PC-9 (cell line): Measurements from ENCODE around the gene CCBE1. TPM values are rescaled to one million over a fixed set of nuclear protein-coding genes. Genes with fewer than 3 reads are reported as not detected.

Experiments used
- BruUV-seq: library from RNA; stranded (reverse); fragments of 400-500 nt; replicated peaks from 2 replicates; lab custom pipeline; 2021; lab: Mats Ljungman, UMichigan
- CTCF ChIA-PET: fragments of 300-600 bp; sonication (Branson Sonifier 250); formaldehyde crosslinking; loops from one replicate; lab custom pipeline; 2022; ENCODE audit warnings: antibody characterized with exemption; lab: Charles Lee
- POLR2A ChIA-PET: fragments of 300-600 bp; sonication (Branson Sonifier 250); formaldehyde crosslinking; loops from one replicate; lab custom pipeline; 2022; ENCODE audit warnings: antibody characterized with exemption; ENCODE audit not compliant: unreplicated experiment; lab: Charles Lee
- DNase-seq, 2 experiments: peaks; one replicate each; pipeline versions ENCODE4 v3.0.0 to v3.0.0-alpha.2; 2015 to 2022; ENCODE audit warnings: mixed read lengths in 1 of 2
- H2AFZ ChIP-seq: fragments of 200-600 bp; sonication (generic); 2 replicates; pipeline ENCODE4 v1.8.1; 2017; ENCODE audit warnings: antibody characterized with exemption
- H3F3A ChIP-seq: fragments of 200-600 bp; sonication (generic); 2 replicates; pipeline ENCODE4 v1.8.1; 2017; ENCODE audit warnings: antibody characterized with exemption, mild to moderate bottlenecking, low read depth; ENCODE audit not compliant: insufficient read depth
- H3K27ac ChIP-seq: fragments of 200-600 bp; sonication (generic); 2 replicates; pipeline ENCODE4 v1.6.1; 2016; ENCODE audit warnings: mixed run types
- H3K27me3 ChIP-seq: fragments of 200-600 bp; sonication (generic); 2 replicates; pipeline ENCODE4 v1.6.1; 2016; ENCODE audit warnings: low read depth, mixed run types; ENCODE audit not compliant: insufficient read depth
- H3K36me3 ChIP-seq: fragments of 200-600 bp; sonication (generic); 2 replicates; pipeline ENCODE4 v1.6.1; 2016; ENCODE audit warnings: low read depth, mixed run types
- H3K4me1 ChIP-seq: fragments of 200-600 bp; sonication (generic); replicated peaks from 2 replicates; pipeline ENCODE4 v1.6.1; 2016; ENCODE audit warnings: mixed run types; ENCODE audit not compliant: insufficient read depth
- H3K4me2 ChIP-seq: fragments of 200-600 bp; sonication (generic); 2 replicates; pipeline ENCODE4 v1.6.1; 2017; ENCODE audit warnings: mixed run types
- H3K4me3 ChIP-seq: fragments of 200-600 bp; sonication (generic); 2 replicates; pipeline ENCODE4 v1.6.1; 2016; ENCODE audit warnings: mixed run types
- H3K79me2 ChIP-seq: fragments of 200-600 bp; sonication (generic); 2 replicates; pipeline ENCODE4 v1.6.1; 2017; ENCODE audit warnings: low read depth, mixed run types
- H3K9me2 ChIP-seq: fragments of 200-600 bp; sonication (generic); 2 replicates; pipeline ENCODE4 v1.8.1; 2017; ENCODE audit warnings: mild to moderate bottlenecking; ENCODE audit not compliant: insufficient read depth
- H3K9me3 ChIP-seq: fragments of 200-600 bp; sonication (generic); 2 replicates; pipeline ENCODE4 v1.8.1; 2016; ENCODE audit warnings: low read depth; ENCODE audit not compliant: insufficient read depth
- H4K20me1 ChIP-seq: fragments of 200-600 bp; sonication (generic); 2 replicates; pipeline ENCODE4 v1.8.1; 2017; ENCODE audit not compliant: insufficient read depth
- EZH2 ChIP-seq: fragments of 200-600 bp; sonication (generic); IDR thresholded peaks from 2 replicates; pipeline ENCODE4 v1.8.0; 2017; ENCODE audit warnings: antibody characterized with exemption, low read depth
- intact Hi-C: fragments of 100-400 bp; cut with micrococcal nuclease; formaldehyde crosslinking; loops from one replicate; pipeline ENCODE4 v1.10.0; 2022; ENCODE audit not compliant: unreplicated experiment
- total RNA-seq: library from RNA; stranded (reverse); gene quantifications from 2 replicates; pipeline ENCODE4 v1.2.3, GENCODE V29; 2021
- TF ChIP-seq, protein P1 (sequence below): fragments of 200-600 bp; sonication (generic); conservative IDR thresholded peaks from 2 replicates; pipeline ENCODE4 v1.6.1; 2017; ENCODE audit warnings: mixed run types, antibody characterized with exemption, mild to moderate bottlenecking, moderate library complexity

The CCBE1 gene
- total RNA-seq, 1 experiment from 2014 or later: 5.8 TPM

DNA sequence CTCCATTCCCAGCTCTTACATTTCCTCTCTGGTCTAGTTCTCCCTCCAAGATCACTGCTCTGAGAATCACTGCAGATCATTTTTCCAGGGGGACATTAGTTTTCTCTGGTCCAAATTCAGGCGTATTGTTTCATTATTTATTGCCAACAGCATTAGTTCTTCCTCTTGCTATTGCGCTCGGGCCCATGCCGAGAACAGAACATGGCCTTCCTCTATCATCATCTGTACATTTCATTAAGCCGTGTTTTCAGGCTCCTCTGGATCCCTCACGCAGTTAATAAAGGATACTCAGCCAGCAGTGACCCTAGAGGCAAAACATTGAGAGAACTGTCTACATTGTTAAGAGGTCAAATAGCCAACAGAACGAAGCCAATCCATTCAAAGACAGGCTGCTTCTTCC is 63.9 kb downstream of the CCBE1 start:
- intact Hi-C loops: loop anchor here (10.0 kb wide), 1 partner anchor 151 kb away; no protein-coding TSS in a partner anchor
- Histone ChIP-seq H3K9me2 (no peaks in the 10 kb centered on the region), H3F3A (no peaks in the 10 kb centered on the region), H3K4me3 (no peak overlapping the region), H4K20me1 (no peaks in the 10 kb centered on the region), H3K27me3 (no peaks in the 10 kb centered on the region), H3K36me3 (no peaks in the 10 kb centered on the region), H2AFZ (no peak overlapping the region), H3K4me1 (no peaks in the 10 kb centered on the region), H3K9me3 (no peaks in the 10 kb centered on the region), H3K79me2 (no peaks in the 10 kb centered on the region), H3K4me2 (no peak overlapping the region), H3K27ac (no peak overlapping the region)
- ChIA-PET POLR2A (no interaction called here), CTCF (interaction anchor here (3.0 kb wide), 1 partner anchor 191 kb away, joined by 23 read pairs; no protein-coding TSS in a partner anchor)
- no peak for TF ChIP-seq EZH2
- TF ChIP-seq, protein P1, sequence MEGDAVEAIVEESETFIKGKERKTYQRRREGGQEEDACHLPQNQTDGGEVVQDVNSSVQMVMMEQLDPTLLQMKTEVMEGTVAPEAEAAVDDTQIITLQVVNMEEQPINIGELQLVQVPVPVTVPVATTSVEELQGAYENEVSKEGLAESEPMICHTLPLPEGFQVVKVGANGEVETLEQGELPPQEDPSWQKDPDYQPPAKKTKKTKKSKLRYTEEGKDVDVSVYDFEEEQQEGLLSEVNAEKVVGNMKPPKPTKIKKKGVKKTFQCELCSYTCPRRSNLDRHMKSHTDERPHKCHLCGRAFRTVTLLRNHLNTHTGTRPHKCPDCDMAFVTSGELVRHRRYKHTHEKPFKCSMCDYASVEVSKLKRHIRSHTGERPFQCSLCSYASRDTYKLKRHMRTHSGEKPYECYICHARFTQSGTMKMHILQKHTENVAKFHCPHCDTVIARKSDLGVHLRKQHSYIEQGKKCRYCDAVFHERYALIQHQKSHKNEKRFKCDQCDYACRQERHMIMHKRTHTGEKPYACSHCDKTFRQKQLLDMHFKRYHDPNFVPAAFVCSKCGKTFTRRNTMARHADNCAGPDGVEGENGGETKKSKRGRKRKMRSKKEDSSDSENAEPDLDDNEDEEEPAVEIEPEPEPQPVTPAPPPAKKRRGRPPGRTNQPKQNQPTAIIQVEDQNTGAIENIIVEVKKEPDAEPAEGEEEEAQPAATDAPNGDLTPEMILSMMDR: no peak
- no peak for DNase-seq
- no TSS peak for BruUV-seq

DNA sequence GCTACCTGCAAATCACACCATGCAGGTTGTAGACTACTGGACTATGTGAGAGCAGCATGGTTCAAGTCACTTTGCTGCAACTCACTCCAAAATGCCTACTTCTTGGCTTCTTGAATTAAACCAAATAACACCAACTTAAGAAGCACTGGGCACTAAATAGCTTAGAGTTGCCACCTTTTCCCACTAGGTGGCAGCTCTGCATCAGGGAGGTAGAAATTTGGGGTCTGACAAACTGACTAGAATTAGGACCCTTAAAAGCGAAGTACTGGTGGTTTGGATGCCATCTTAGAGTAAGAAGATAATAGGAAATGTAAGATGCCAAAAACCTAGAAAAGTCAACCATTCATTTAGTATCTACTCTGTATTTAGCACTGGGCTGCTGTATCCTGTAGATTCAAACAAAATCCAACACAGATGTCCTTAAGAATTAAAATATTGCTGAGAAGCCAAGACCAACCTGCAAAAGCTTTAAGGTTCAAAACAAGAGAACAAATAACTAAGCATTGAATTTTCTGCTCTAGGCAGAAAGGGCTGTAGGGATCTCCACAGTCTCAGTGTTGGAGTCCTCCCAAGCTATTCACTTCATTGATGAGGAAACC is 65.5 kb downstream of the CCBE1 start:
- Histone ChIP-seq H3K27me3 (no peaks in the 10 kb centered on the region), H4K20me1 (no peaks in the 10 kb centered on the region), H3F3A (no peaks in the 10 kb centered on the region), H3K27ac (no peak overlapping the region), H3K79me2 (no peaks in the 10 kb centered on the region), H3K36me3 (no peaks in the 10 kb centered on the region), H2AFZ (no peak overlapping the region), H3K4me3 (no peak overlapping the region), H3K9me2 (no peaks in the 10 kb centered on the region), H3K9me3 (no peaks in the 10 kb centered on the region), H3K4me1 (no peaks in the 10 kb centered on the region), H3K4me2 (no peak overlapping the region)
- no TSS peak for BruUV-seq
- POLR2A ChIA-PET: interaction anchor here (0.6 kb wide), 1 partner anchor 344 kb away, joined by 14 read pairs; no protein-coding TSS in a partner anchor
- intact Hi-C loops: loop anchor here (1.0 to 10.0 kb wide), 2 partner anchors 153 to 192 kb away; no protein-coding TSS in a partner anchor
- CTCF ChIA-PET: interaction anchor here (0.7 to 3.0 kb wide), 4 partner anchors 65 to 357 kb away, joined by 3 to 23 read pairs (median 4); partner anchors contain the start of gene CCBE1
- no peak for DNase-seq
- TF ChIP-seq, protein P1: peak; percentile 87
- TF ChIP-seq EZH2: no peak

DNA sequence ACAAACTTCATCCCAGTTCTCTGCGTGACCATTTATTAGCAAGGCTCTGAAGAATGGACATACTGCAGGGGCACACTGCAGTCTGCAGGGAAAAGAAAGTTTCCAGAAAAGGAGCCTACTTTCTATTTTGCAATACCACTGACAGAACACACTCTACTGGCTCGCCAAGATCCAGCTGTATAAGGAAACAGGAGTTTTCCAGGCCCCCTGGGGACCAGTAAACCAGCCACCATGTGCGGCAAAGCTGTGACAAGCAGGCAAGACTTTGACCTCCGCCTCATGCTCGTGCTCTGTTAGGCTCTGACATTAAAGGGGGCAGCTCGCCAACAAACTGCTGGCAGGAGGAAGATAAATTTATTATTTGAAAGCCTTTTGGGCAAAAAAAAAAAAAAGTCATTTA is 67.3 kb downstream of the CCBE1 start:
- intact Hi-C loops: loop anchor here (10.0 kb wide), 1 partner anchor 155 kb away; no protein-coding TSS in a partner anchor
- no peak overlapping the region for H3K4me3 ChIP-seq
- H3K4me2 ChIP-seq: no peak overlapping the region
- BruUV-seq: no TSS peak
- no peaks in the 10 kb centered on the region for H3K79me2 ChIP-seq
- ChIA-PET CTCF (interaction anchor here (0.6 kb wide), 1 partner anchor 42 kb away, joined by 4 read pairs; no protein-coding TSS in a partner anchor), POLR2A (no interaction called here)
- no peaks in the 10 kb centered on the region for H3F3A ChIP-seq
- no peaks in the 10 kb centered on the region for H3K4me1 ChIP-seq
- no peaks in the 10 kb centered on the region for H3K27me3 ChIP-seq
- H3K9me3 ChIP-seq: no peaks in the 10 kb centered on the region
- no peaks in the 10 kb centered on the region for H4K20me1 ChIP-seq
- H3K36me3 ChIP-seq: no peaks in the 10 kb centered on the region
- H3K27ac ChIP-seq: no peak overlapping the region
- H2AFZ ChIP-seq: no peak overlapping the region
- no peak for DNase-seq
- no peak for TF ChIP-seq EZH2
- TF ChIP-seq, protein P1: no peak
- no peaks in the 10 kb centered on the region for H3K9me2 ChIP-seq
